SK-N-SH (cell line): Measurements from ENCODE around the gene DCBLD1. TPM values are rescaled to one million over a fixed set of nuclear protein-coding genes. Genes with fewer than 3 reads are reported as not detected.

ENCODE experiments used
- CTCF ChIA-PET: fragments of 300-600, 350-600 bp; formaldehyde crosslinking; extraction: SDS; loops from one replicate; lab custom pipeline; 2021; lab: Yijun Ruan, JAX
- POLR2A ChIA-PET: fragments of 350-600 bp; sonication (Branson Sonifier 250); formaldehyde crosslinking; extraction: SDS; loops from one replicate; lab custom pipeline; 2020; ENCODE audit warnings: antibody characterized with exemption, inconsistent platforms; lab: Yijun Ruan, JAX
- DNase-seq: peaks from one replicate; pipeline ENCODE4 v3.0.0; 2012
- H2AFZ ChIP-seq: fragments of 200-600 bp; sonication (generic); 2 replicates; pipeline ENCODE4 v1.8.1; 2016; ENCODE audit warnings: antibody characterized with exemption, mild to moderate bottlenecking, low read depth
- H3F3A ChIP-seq: fragments of 200-600 bp; sonication (generic); replicated peaks from 2 replicates; pipeline ENCODE3; 2016; ENCODE audit warnings: antibody characterized with exemption, mild to moderate bottlenecking; ENCODE audit not compliant: insufficient read depth
- H3K27ac ChIP-seq, 2 experiments: fragments of 200-500 bp in 1 of 2; fragments of 200-600 bp in 1 of 2; sonication (Bioruptor generic) in 1 of 2; sonication (generic), shearing (Covaris generic) in 1 of 2; 2 replicates each; pipeline versions ENCODE4 v1.5.1 to v1.6.1; 2014 to 2016; ENCODE audit warnings: low read depth in 2 of 2, inconsistent platforms in 1 of 2, low read length in 1 of 2, mild to moderate bottlenecking in 1 of 2, mixed read lengths in 1 of 2
- H3K27me3 ChIP-seq: fragments of 200-600 bp; sonication (generic), shearing (Covaris generic); 2 replicates; pipeline ENCODE4 v1.6.1; 2016; ENCODE audit warnings: mixed run types; ENCODE audit not compliant: insufficient read depth
- H3K36me3 ChIP-seq, 2 experiments: fragments of 200-500 bp in 1 of 2; fragments of 200-600 bp in 1 of 2; sonication (Bioruptor generic) in 1 of 2; sonication (generic) in 1 of 2; replicated peaks in 1 of 2; 2 replicates each; pipeline versions ENCODE3 to v1.5.1; 2014 to 2016; ENCODE audit warnings: low read length in 1 of 2, mild to moderate bottlenecking in 1 of 2; ENCODE audit not compliant: insufficient read depth in 2 of 2, control insufficient read depth in 1 of 2
- H3K4me1 ChIP-seq, 2 experiments: fragments of 200-500 bp in 1 of 2; fragments of 200-600 bp in 1 of 2; sonication (Bioruptor generic) in 1 of 2; sonication (generic), shearing (Covaris generic) in 1 of 2; 2 replicates each; pipeline versions ENCODE4 v1.5.1 to v1.6.1; 2014 to 2016; ENCODE audit warnings: low read depth in 1 of 2, low read length in 1 of 2, mixed run types in 1 of 2; ENCODE audit not compliant: insufficient read depth in 2 of 2, control insufficient read depth in 1 of 2
- H3K4me2 ChIP-seq: fragments of 200-600 bp; sonication (generic), shearing (Covaris generic); 2 replicates; pipeline ENCODE4 v1.6.1; 2017; ENCODE audit warnings: mixed run types
- H3K4me3 ChIP-seq, 2 experiments: fragments of 200-500 bp in 1 of 2; fragments of 200-600 bp in 1 of 2; sonication (Bioruptor generic) in 1 of 2; sonication (generic), shearing (Covaris generic) in 1 of 2; 2 replicates each; pipeline versions ENCODE4 v1.5.1 to v1.8.1; 2014 to 2016; ENCODE audit warnings: low read depth in 2 of 2, inconsistent platforms in 1 of 2, low read length in 1 of 2, mild to moderate bottlenecking in 1 of 2, mixed read lengths in 1 of 2, moderate library complexity in 1 of 2
- H3K79me2 ChIP-seq: fragments of 200-600 bp; sonication (generic); 2 replicates; pipeline ENCODE4 v1.8.1; 2017; ENCODE audit warnings: mild to moderate bottlenecking; ENCODE audit not compliant: insufficient read depth
- H3K9ac ChIP-seq: fragments of 200-600 bp; sonication (generic); 2 replicates; pipeline ENCODE4 v1.6.1; 2017; ENCODE audit warnings: mixed run types
- H3K9me2 ChIP-seq: fragments of 200-600 bp; sonication (generic); 2 replicates; pipeline ENCODE4 v1.6.1; 2017; ENCODE audit warnings: mixed run types
- H3K9me3 ChIP-seq: fragments of 200-600 bp; sonication (generic); 2 replicates; pipeline ENCODE4 v1.6.1; 2017; ENCODE audit warnings: mixed run types, mild to moderate bottlenecking, moderate library complexity
- H4K20me1 ChIP-seq: fragments of 200-600 bp; sonication (generic); 2 replicates; pipeline ENCODE4 v1.6.1; 2017; ENCODE audit warnings: mild to moderate bottlenecking, mixed run types; ENCODE audit not compliant: insufficient read depth
- ELF1 ChIP-seq: IDR thresholded peaks from 2 replicates; pipeline ENCODE4 v1.4.0; 2012
- GATA2 ChIP-seq: sonication (generic); formaldehyde crosslinking; IDR thresholded peaks from 2 replicates; pipeline ENCODE4 v1.5.0; 2020; ENCODE audit warnings: mild to moderate bottlenecking, missing genetic modification reagents
- JUND ChIP-seq: IDR thresholded peaks from 2 replicates; pipeline ENCODE4 v1.4.0; 2012
- NRF1 ChIP-seq: IDR thresholded peaks from 2 replicates; pipeline ENCODE4 v1.6.1; 2012; ENCODE audit warnings: low read depth, mild to moderate bottlenecking, low read length
- PBX3 ChIP-seq: IDR thresholded peaks from 2 replicates; pipeline ENCODE4; 2012
- SIN3A ChIP-seq: IDR thresholded peaks from 2 replicates; pipeline ENCODE4 v1.6.1; 2012; ENCODE audit warnings: low read depth, mild to moderate bottlenecking, low read length, moderate library complexity, borderline replicate concordance
- TCF12 ChIP-seq: IDR thresholded peaks from 2 replicates; pipeline ENCODE4 v1.4.0; 2012
- TEAD4 ChIP-seq: IDR thresholded peaks from 2 replicates; pipeline ENCODE4 v1.4.0; 2012; ENCODE audit warnings: mild to moderate bottlenecking, borderline replicate concordance; ENCODE audit not compliant: insufficient read depth
- WGBS: methylation state at CpG from one replicate; pipeline ENCODE4 v1.1.6; 2017; ENCODE audit warnings: low lambda C conversion rate; 5-methylcytosine and 5-hydroxymethylcytosine counted together
- polyA plus RNA-seq, 3 experiments: library from polyadenylated mRNA; depleted of rRNA; stranded (reverse); fragments of >200 nt; gene quantifications; 2 replicates each; pipeline ENCODE4 v1.2.3, GENCODE V29; 2012
- TF ChIP-seq, protein P1 (sequence below): IDR thresholded peaks from 2 replicates; pipeline ENCODE4 v1.6.1; 2012; ENCODE audit warnings: mild to moderate bottlenecking, low read depth, low read length, moderate library complexity

The DCBLD1 gene
- polyA plus RNA-seq, 1 of the 3 experiments (the other 2 are of a cell fraction), result 82.2 TPM

DNA sequence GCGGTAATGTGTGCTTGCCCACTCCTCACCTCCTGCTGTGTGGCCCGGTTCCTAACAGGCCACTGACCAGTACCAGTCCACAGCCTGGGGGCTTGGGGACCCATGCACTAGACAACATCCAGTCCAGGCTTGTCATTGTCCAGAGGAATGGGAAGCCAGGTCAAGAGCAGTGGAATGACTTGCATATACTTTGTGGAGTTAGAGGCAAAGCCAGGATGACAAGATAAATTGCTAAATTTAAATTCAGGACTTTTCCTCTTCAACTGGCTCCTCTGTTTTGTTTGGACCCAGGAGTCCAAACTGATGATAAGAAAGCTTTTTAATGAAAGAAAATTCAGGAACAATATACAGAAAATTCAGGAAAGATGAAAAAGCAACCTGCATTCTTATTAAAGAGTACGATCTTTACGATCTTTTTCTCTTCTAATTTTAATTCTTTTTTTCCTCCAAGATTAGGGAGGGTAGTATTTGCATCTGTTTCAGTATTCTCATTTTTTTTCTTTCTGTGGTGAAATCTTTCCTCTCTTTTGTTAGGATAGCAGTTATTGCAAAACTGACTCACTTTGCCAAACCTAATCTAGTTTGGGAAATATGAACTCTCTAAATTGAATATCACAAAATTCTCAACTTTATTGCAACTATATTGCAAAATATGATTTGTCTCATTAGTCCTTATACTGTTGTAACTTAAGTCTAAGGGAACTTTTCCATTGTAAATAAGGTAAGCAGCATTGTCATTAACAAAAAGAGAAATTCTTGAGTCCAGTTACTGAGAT is 48.2 kb downstream of the DCBLD1 start (continued):
- TF ChIP-seq, protein P1, sequence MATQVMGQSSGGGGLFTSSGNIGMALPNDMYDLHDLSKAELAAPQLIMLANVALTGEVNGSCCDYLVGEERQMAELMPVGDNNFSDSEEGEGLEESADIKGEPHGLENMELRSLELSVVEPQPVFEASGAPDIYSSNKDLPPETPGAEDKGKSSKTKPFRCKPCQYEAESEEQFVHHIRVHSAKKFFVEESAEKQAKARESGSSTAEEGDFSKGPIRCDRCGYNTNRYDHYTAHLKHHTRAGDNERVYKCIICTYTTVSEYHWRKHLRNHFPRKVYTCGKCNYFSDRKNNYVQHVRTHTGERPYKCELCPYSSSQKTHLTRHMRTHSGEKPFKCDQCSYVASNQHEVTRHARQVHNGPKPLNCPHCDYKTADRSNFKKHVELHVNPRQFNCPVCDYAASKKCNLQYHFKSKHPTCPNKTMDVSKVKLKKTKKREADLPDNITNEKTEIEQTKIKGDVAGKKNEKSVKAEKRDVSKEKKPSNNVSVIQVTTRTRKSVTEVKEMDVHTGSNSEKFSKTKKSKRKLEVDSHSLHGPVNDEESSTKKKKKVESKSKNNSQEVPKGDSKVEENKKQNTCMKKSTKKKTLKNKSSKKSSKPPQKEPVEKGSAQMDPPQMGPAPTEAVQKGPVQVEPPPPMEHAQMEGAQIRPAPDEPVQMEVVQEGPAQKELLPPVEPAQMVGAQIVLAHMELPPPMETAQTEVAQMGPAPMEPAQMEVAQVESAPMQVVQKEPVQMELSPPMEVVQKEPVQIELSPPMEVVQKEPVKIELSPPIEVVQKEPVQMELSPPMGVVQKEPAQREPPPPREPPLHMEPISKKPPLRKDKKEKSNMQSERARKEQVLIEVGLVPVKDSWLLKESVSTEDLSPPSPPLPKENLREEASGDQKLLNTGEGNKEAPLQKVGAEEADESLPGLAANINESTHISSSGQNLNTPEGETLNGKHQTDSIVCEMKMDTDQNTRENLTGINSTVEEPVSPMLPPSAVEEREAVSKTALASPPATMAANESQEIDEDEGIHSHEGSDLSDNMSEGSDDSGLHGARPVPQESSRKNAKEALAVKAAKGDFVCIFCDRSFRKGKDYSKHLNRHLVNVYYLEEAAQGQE, result no peak

- Histone ChIP-seq H2AFZ (no peak overlapping the region), H3K4me2 (peak overlapping the region; percentile 65)
- CTCF ChIA-PET, result interaction anchor here (1.8 kb wide), 1 partner anchor 81 kb away, joined by 6 read pairs; no protein-coding TSS in a partner anchor
Measured at GRCh38 chr6:117531346-117531745, 48.9 kb downstream of the DCBLD1 start.

More at GRCh38 chr6:117531346-117531745, 48.9 kb downstream of the DCBLD1 start:
- TF ChIP-seq TEAD4 (no peak), GATA2 (CRISPR knock-in tag) (no peak), SIN3A (0 out of 2 replicates have a peak, but pooled peaks have one; percentile 44), JUND (peak; percentile 15; the same call in 1 of the 2 replicates), ELF1 (peak; percentile 13; the same call in 1 of the 2 replicates), NRF1 (no peak), TCF12 (0 out of 2 replicates have a peak, but pooled peaks have one; percentile 11), PBX3 (peak; percentile 30; the same call in 1 of the 2 replicates)
- TF ChIP-seq, all 33 proteins: peak for 5
- POLR2A ChIA-PET, result no interaction called here
- H3F3A ChIP-seq, result peaks cover 29% of the 10 kb centered on the region
- peaks cover 32 to 44% of the 10 kb centered on the region in 2 experiments for H3K36me3 ChIP-seq
- 22% methylated on average over 6 of the region's 6 CpGs for WGBS
- H3K9me3 ChIP-seq, result no peaks in the 10 kb centered on the region
- H3K9ac ChIP-seq, result peak overlapping the region; percentile 14; the same call in 1 of the 2 replicates
- H3K27me3 ChIP-seq, result no peaks in the 10 kb centered on the region
- peaks cover 0 to 27% of the 10 kb centered on the region in 2 experiments; a peak in 3 of 4 replicates for H3K4me1 ChIP-seq
- H3K27ac ChIP-seq, result peak overlapping the region in 1 of 2 experiments; percentile 69; a peak in 2 of 4 replicates
- no peak for DNase-seq
- no peaks in the 10 kb centered on the region for H3K9me2 ChIP-seq
- H4K20me1 ChIP-seq, result no peaks in the 10 kb centered on the region
- no peak overlapping the region for H3K4me3 ChIP-seq
- H3K79me2 ChIP-seq, result peaks cover 73% of the 10 kb centered on the region
